Measurements from ENCODE around the gene TTC21A.

TTC21A gene

GRCh38 chr3:39156421-39156820 lies 48.9 kb downstream of the TTC21A start:
- TF ChIP-seq EZH2phosphoT487 (IDR thresholded peaks at IDR 0.05; ENCODE audit: low read length) = no peak
- TF ChIP-seq EZH2 (optimal IDR thresholded peaks at IDR 0.05; ENCODE audit: low read depth, low read length) = no peak
- no peak for TF ChIP-seq CTCF (IDR thresholded peaks at IDR 0.05; ENCODE audit: low read length)
- H3F3A ChIP-seq (ENCODE audit: insufficient read depth, low read length) = peaks cover 18% of the 10 kb centered on the region
- no peak for DNase-seq

GRCh38 chr3:39157359-39157758 lies 49.9 kb downstream of the TTC21A start:
- Histone ChIP-seq H3K27ac (ENCODE audit: low read length) (no peak overlapping the region), H3K4me1 (ENCODE audit: low read length) (no peaks in the 10 kb centered on the region), H2AFZ (ENCODE audit: low read length) (no peak overlapping the region), H3K4me2 (ENCODE audit: low read depth, low read length) (no peak overlapping the region), H3K9ac (ENCODE audit: low read length) (no peak overlapping the region), H4K20me1 (ENCODE audit: insufficient read depth, low read length) (no peaks in the 10 kb centered on the region), H3K27me3 (replicated peaks; ENCODE audit: insufficient read depth, low read length) (no peaks in the 10 kb centered on the region), H3F3A (ENCODE audit: insufficient read depth, low read length) (peaks cover 8% of the 10 kb centered on the region), H3K9me2 (replicated peaks; ENCODE audit: insufficient read depth, low read length) (no peaks in the 10 kb centered on the region), H3K79me2 (ENCODE audit: low read length) (peaks cover 8% of the 10 kb centered on the region), H3K36me3 (replicated peaks; ENCODE audit: insufficient read depth, low read length) (no peaks in the 10 kb centered on the region), H3K4me3 (ENCODE audit: low read length) (no peak overlapping the region), H3K9me3 (replicated peaks; ENCODE audit: insufficient read depth, low read length) (no peaks in the 10 kb centered on the region)
- no peak for TF ChIP-seq EZH2phosphoT487 (IDR thresholded peaks at IDR 0.05; ENCODE audit: low read length)
- TF ChIP-seq EZH2 (optimal IDR thresholded peaks at IDR 0.05; ENCODE audit: low read depth, low read length) = no peak
- no peak for TF ChIP-seq CTCF (IDR thresholded peaks at IDR 0.05; ENCODE audit: low read length)
- DNase-seq = no peak

More at GRCh38 chr3:39156421-39156820, 48.9 kb downstream of the TTC21A start:
- H3K79me2 ChIP-seq (ENCODE audit: low read length) = peaks cover 15% of the 10 kb centered on the region
- H2AFZ ChIP-seq (ENCODE audit: low read length) = no peak overlapping the region
- no peak overlapping the region for H3K9ac ChIP-seq (ENCODE audit: low read length)
- H3K4me3 ChIP-seq (ENCODE audit: low read length) = no peak overlapping the region
- H4K20me1 ChIP-seq (ENCODE audit: insufficient read depth, low read length) = no peaks in the 10 kb centered on the region
- no peak overlapping the region for H3K4me2 ChIP-seq (ENCODE audit: low read depth, low read length)
- no peaks in the 10 kb centered on the region for H3K36me3 ChIP-seq (replicated peaks; ENCODE audit: insufficient read depth, low read length)
- no peak overlapping the region for H3K27ac ChIP-seq (ENCODE audit: low read length)
- H3K4me1 ChIP-seq (ENCODE audit: low read length) = peaks cover 6% of the 10 kb centered on the region
- no peaks in the 10 kb centered on the region for H3K27me3 ChIP-seq (replicated peaks; ENCODE audit: insufficient read depth, low read length)
- H3K9me3 ChIP-seq (replicated peaks; ENCODE audit: insufficient read depth, low read length) = no peaks in the 10 kb centered on the region
- no peaks in the 10 kb centered on the region for H3K9me2 ChIP-seq (replicated peaks; ENCODE audit: insufficient read depth, low read length)

- H3F3A ChIP-seq (ENCODE audit: insufficient read depth, low read length) = no peaks in the 10 kb centered on the region
- H3K4me3 ChIP-seq (ENCODE audit: low read length) = no peak overlapping the region
- H3K4me2 ChIP-seq (ENCODE audit: low read depth, low read length) = no peak overlapping the region
- H4K20me1 ChIP-seq (ENCODE audit: insufficient read depth, low read length) = no peaks in the 10 kb centered on the region
- H3K36me3 ChIP-seq (replicated peaks; ENCODE audit: insufficient read depth, low read length) = no peaks in the 10 kb centered on the region
- H3K27me3 ChIP-seq (replicated peaks; ENCODE audit: insufficient read depth, low read length) = no peaks in the 10 kb centered on the region
- H3K9me2 ChIP-seq (replicated peaks; ENCODE audit: insufficient read depth, low read length) = no peaks in the 10 kb centered on the region
- DNase-seq = no peak
- H2AFZ ChIP-seq (ENCODE audit: low read length) = no peak overlapping the region
- no peak overlapping the region for H3K27ac ChIP-seq (ENCODE audit: low read length)
- TF ChIP-seq CTCF (IDR thresholded peaks at IDR 0.05; ENCODE audit: low read length) (no peak), EZH2 (optimal IDR thresholded peaks at IDR 0.05; ENCODE audit: low read depth, low read length) (no peak), EZH2phosphoT487 (IDR thresholded peaks at IDR 0.05; ENCODE audit: low read length) (no peak)
- H3K4me1 ChIP-seq (ENCODE audit: low read length) = no peaks in the 10 kb centered on the region
- no peaks in the 10 kb centered on the region for H3K9me3 ChIP-seq (replicated peaks; ENCODE audit: insufficient read depth, low read length)
- H3K9ac ChIP-seq (ENCODE audit: low read length) = no peak overlapping the region
- H3K79me2 ChIP-seq (ENCODE audit: low read length) = no peaks in the 10 kb centered on the region
Measured at GRCh38 chr3:39158148-39158715, 50.8 kb downstream of the TTC21A start.
